NCI-H1417 (cell line): ENCODE data around the gene CACNA1D.

Experiments
- DNase-seq, 3 experiments: peaks; one replicate each; lab custom pipeline; 2025; lab: John Stamatoyannopoulos, UW

CACNA1D gene

GRCh38 chr3:53577506-53577905, 83.1 kb downstream of the CACNA1D start:
- no peak for DNase-seq

GRCh38 chr3:53579636-53580035, 85.2 kb downstream of the CACNA1D start:
- DNase-seq: peak in 2 of 3 experiments; percentile 9 to 26

DNA sequence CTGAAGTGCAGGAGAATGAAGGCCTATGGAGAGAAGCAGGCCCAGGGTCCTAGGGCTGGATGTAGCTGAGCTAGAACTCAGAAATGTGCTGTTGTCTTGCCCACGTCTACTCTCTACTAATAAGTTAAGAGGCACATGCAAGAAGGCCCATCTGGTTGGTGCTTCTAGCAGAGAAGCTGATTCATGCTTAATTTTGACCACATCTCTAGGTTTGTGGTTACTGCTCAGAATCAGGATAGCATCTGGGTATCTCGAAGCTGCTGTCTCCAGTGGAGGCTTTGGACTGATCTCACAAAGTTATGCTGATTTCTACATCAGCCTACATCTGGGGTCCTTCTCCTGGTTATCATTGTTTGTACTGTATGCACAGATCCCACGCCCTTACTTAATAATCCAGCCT, 87.3 kb downstream of the CACNA1D start:
- no peak for DNase-seq

GRCh38 chr3:53583161-53583690, 88.8 kb downstream of the CACNA1D start:
- no peak for DNase-seq

GRCh38 chr3:53585049-53585448, 90.6 kb downstream of the CACNA1D start:
- no peak for DNase-seq

DNA sequence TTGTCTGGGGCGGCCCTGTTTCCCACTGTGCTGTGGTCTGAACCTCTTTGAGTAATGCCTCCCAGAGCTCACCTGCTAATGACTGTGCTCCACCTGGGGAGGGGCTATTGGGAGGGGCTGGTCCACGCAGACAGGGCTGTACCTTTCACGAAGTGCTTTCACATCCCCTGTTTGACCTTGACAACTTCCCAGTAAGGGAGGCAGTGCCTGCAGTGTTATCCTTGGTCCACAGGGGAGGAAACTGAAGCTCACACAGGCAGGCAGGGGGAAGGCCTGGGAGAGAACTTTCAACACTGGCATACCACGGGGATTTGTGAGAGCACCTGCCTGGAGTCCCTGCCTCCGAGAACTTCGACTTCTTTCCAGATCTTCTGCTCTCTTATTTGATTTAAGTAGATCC, 91.2 kb downstream of the CACNA1D start:
- DNase-seq: no peak

GRCh38 chr3:53588122-53588521, 93.7 kb downstream of the CACNA1D start:
- DNase-seq: no peak

GRCh38 chr3:53589201-53589600, 94.8 kb downstream of the CACNA1D start:
- no peak for DNase-seq

DNA sequence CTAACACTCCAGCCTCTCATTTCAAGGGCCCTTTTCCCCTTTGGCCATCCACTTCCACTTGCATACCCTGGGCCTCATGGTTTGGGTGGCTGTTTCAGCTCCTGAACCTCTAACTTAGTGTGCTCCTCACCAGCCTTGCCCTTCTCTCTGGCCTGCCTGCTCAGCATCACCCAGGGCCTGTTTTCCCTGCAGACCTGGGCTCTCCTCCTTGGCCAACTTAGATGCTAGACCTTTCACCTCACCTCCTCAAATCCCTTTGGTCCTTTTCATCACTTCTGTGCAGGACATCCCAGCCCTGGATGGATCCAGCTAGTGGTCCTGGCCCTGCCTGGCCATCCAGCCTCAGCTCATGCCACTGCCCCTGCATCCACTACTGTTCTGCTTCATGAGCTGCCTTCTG, 95.4 kb downstream of the CACNA1D start:
- no peak for DNase-seq

GRCh38 chr3:53590606-53591005, 96.2 kb downstream of the CACNA1D start:
- DNase-seq: no peak

DNA sequence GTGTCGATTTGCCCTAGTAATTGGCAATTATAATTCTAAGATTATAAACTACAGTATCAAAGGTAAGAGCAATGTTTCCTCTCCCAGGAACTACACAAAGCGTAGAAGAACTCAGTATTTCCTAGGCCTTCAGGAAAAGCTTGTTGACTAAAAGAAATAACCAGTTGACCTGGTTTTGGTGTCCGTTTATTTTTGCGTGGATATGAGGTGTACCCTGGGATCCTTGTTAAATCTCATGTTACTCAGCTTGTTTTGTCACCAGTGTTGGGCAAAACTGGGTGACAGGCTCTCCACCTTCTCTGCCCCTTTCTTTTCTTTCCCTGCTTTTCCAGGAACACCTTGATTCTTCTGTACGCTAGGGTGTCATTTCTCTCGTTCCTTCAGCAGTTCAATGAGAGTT, 97.2 kb downstream of the CACNA1D start:
- no peak for DNase-seq

- DNase-seq: no peak
Measured at GRCh38 chr3:53592862-53593261, 98.5 kb downstream of the CACNA1D start.

- no peak for DNase-seq
Measured at GRCh38 chr3:53593611-53594010, 99.2 kb downstream of the CACNA1D start.

- no peak for DNase-seq
Measured at GRCh38 chr3:53594276-53594675, 99.9 kb downstream of the CACNA1D start.

GRCh38 chr3:53595660-53596059, 101.2 kb downstream of the CACNA1D start:
- DNase-seq: no peak

DNA sequence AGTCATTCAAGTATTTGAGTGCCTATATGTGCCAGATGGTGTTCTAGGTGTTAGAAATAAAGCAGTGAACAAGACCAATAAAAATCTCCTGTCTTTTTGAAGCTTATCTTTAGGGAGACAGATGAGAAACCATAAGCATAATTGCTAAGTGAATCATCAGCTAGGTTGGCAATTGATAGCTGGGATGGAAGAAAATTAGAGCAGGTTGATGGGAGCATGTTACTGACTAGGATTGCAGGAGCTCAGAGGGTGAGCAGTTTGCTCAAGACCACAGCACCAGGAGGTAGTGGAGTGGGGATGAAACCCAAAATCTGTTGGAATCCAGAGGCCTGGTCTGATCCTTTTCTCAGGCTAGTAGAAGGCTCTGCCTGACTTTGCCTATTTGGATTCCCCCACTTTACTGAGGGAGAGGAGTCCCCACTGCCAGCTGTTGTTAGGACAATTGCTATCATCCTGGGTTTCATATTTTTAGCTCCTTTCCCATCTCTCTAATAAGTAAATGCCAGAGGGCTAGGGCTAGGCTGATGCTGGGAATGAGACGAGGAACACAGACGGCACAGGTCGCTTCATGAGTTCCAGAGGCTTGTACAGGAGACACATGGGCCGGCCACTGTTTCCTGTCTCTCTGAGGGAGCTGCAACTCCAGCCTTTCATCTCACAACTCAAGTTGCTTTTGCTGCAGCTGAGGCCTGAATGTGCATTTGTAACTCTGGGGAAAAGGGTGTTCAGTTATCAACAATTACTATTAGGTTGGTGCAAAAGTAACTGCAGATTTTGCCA, 102.9 kb downstream of the CACNA1D start:
- DNase-seq: no peak

- DNase-seq: no peak
Measured at GRCh38 chr3:53599771-53600170, 105.4 kb downstream of the CACNA1D start.

DNA sequence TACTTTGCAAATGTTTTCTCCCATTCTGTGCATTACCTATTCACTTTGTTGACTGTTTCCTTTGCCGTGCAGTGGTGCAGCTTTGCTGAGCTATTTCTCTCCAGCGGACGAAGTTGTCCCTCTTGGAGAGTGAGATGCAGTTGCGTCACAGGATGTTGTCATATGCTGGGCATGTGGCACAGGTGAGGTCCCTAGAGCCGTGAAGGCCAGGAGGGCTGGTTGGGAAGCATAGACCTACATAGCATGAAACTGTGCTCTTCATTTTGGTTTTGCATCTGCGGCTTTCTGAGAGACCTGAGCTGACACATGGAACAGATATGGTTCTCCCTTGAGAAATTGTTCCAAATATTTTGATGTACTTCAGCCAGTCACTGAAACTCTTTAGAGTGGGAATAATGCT, 108.5 kb downstream of the CACNA1D start:
- no peak for DNase-seq

- DNase-seq: no peak
Measured at GRCh38 chr3:53604232-53604631, 109.8 kb downstream of the CACNA1D start.

DNA sequence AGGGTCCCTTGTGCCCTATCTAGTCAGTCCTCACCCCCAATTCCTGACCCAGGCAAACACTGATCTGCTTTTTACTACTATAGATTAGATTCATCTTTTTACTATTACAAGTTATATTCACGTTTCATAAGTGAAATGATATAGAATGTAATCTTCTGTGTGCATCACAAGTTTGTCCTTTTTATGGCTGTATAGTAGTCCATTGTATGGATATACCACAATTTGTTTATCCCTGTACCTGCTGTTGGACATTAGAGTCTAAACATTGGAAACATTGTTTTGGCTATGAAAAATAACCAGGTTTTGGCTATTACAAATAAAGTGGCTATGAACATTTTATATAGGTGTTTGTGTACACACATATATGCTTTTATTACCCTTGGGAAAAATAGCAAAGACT, 112.4 kb downstream of the CACNA1D start:
- no peak for DNase-seq

DNA sequence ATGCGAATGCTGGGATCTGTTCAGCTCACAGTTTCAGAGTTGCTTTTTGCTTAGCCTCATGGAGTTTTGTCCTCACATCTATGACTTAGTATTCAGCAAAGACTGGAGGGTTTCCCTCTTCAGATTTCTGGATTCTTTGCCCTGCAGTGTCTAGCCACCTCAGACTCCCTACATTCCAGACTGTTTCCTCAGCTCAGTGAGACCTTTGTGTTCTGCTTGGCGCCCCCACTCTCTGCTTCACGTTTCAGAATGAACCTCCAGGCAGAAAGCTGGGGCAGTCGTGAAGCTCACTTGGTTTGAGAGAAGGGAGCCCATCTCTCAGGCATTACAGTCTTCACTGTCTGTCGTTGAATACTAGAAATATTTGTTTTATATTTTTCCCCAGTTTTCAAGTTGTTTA, 118.1 kb downstream of the CACNA1D start:
- DNase-seq: no peak

- DNase-seq: no peak
Measured at GRCh38 chr3:53613125-53613524, 118.7 kb downstream of the CACNA1D start.

- no peak for DNase-seq
Measured at GRCh38 chr3:53614307-53614706, 119.9 kb downstream of the CACNA1D start.

DNA sequence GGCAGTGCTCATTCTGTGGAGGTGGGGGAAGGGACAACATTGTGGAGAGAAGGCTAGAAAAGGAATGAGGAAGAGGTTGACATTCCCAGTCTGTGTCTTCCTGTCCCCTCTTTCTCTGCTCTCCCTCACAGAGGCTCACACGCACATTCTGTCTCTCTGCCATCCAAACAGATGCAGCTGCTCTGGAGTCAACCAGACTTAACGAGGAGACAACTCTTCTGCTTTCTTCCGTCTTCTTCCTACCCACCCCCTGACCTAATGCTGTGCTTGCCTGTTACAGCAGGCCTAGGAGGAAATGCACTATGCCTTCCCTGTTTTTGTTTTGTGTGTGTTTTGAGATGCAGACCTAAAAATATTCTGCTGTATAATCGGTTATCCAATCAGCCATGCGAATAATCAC, 121.9 kb downstream of the CACNA1D start:
- DNase-seq: no peak
